Activated CD8-positive, alpha-beta memory T cell treated with anti-CD3 and anti-CD28 coated beads, Interleukin-2, amount 50 U/mL, for 48 hours (primary cell): ENCODE data around the gene PAK2.
"Not testable (repeated sequence)": the region's sequence is repeated elsewhere in the genome, so short reads cannot be mapped to it uniquely, and the experiment has no call there.

ENCODE experiments used
- DNase-seq: peaks from one replicate; pipeline ENCODE4 v3.0.0-alpha.2; 2020

PAK2 gene

GRCh38 chr3:196737655-196738054, 2.0 kb upstream of the PAK2 start:
- DNase-seq: no peak

GRCh38 chr3:196740481-196741248, 1.0 kb downstream of the PAK2 start:
- peak; percentile 64 for DNase-seq

GRCh38 chr3:196741249-196741889, 1.7 kb downstream of the PAK2 start:
- no peak for DNase-seq

GRCh38 chr3:196743569-196743968, 3.9 kb downstream of the PAK2 start:
- DNase-seq: not testable (repeated sequence)

- DNase-seq: no peak
These were observed 9.5 kb downstream of the PAK2 start for GRCh38 chr3:196749125-196749524.

- no peak for DNase-seq
These were observed 13.5 kb downstream of the PAK2 start for GRCh38 chr3:196753201-196753600.

- no peak for DNase-seq
These were observed 14.7 kb downstream of the PAK2 start for GRCh38 chr3:196754091-196754981.

GRCh38 chr3:196756732-196757131, 17.1 kb downstream of the PAK2 start:
- no peak for DNase-seq

- DNase-seq: no peak
These were observed 18.5 kb downstream of the PAK2 start for GRCh38 chr3:196757876-196758739.

- no peak for DNase-seq
These were observed 23.5 kb downstream of the PAK2 start for GRCh38 chr3:196763179-196763578.

GRCh38 chr3:196765454-196765853, 25.8 kb downstream of the PAK2 start:
- no peak for DNase-seq

GRCh38 chr3:196771067-196771466, 31.4 kb downstream of the PAK2 start:
- DNase-seq: no peak

- DNase-seq: no peak
These were observed 32.4 kb downstream of the PAK2 start for GRCh38 chr3:196772102-196772501.

GRCh38 chr3:196772897-196773296, 33.2 kb downstream of the PAK2 start:
- DNase-seq: no peak

GRCh38 chr3:196774191-196774820, 34.6 kb downstream of the PAK2 start:
- no peak for DNase-seq

GRCh38 chr3:196774848-196775422, 35.3 kb downstream of the PAK2 start:
- no peak for DNase-seq

- DNase-seq: no peak
These were observed 36.3 kb downstream of the PAK2 start for GRCh38 chr3:196775938-196776337.

- DNase-seq: no peak
These were observed 38.2 kb downstream of the PAK2 start for GRCh38 chr3:196777836-196778235.

- DNase-seq: no peak
These were observed 39.1 kb downstream of the PAK2 start for GRCh38 chr3:196778755-196779154.

- no peak for DNase-seq
These were observed 42.9 kb downstream of the PAK2 start for GRCh38 chr3:196782511-196782910.

- no peak for DNase-seq
These were observed 48.9 kb downstream of the PAK2 start for GRCh38 chr3:196788528-196788927.

- no peak for DNase-seq
These were observed 50.3 kb downstream of the PAK2 start for GRCh38 chr3:196789885-196790359.
